Measurements from ENCODE around the gene PSMD14. TPM values are rescaled to one million over a fixed set of nuclear protein-coding genes. Genes with fewer than 3 reads are reported as not detected.
A peak's percentile ranks its signal among the peaks of the same experiment; 100 is the strongest.

Gene PSMD14
- total and polyA plus RNA-seq, 5 donors, result 32.7 to 47.2 (median 42.7) TPM

DNA sequence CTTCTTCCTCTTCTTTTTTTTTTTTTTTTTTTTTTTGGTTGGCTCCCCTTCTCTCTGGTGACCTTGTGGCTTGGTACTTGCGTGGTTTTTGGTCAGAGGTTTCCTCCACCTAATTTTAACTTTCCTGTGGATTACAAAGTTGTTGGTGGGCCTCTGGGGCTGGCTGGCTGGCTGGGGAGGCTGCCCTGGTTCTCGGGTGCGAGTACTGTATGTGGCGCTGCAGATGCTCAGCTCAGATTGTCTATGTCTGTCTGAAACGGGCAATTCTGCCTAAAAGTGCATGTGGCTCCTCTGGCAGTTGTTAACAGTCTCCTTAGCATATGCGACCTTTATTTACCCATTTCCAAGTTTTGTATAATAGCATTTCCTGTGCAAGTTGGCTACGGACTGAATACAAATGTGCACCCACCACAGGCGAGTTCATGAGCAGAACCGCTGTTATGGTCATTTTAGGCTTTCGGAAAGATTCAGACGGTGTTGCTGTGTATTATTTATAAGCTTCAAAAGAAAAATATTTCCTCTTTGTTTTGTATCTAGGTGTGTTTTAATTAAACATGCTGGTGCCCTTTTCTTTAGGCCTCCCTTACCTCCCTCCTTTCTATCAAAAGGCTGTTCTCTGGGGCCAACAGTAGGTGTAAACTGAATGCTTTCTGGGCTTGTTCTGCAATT is 112.3 kb downstream of the PSMD14 start:
- H3K27ac ChIP-seq (ENCODE audit: low read length), result no peak overlapping the region
- intact Hi-C loops (cut with DNase I), result no loop called here
- ATAC-seq (no peak), DNase-seq (no peak)
- peaks cover 5% of the 10 kb centered on the region for H3K27me3 ChIP-seq (ENCODE audit: control insufficient read depth, insufficient read depth)
- 49% methylated on average over 11 of the region's 11 CpGs for whole genome bisulfite sequencing
- H3K9me3 ChIP-seq (ENCODE audit: control insufficient read depth, low read length), result no peaks in the 10 kb centered on the region
- H3K4me3 ChIP-seq (ENCODE audit: low read length), result no peak overlapping the region
- H3K4me1 ChIP-seq (ENCODE audit: control insufficient read depth, insufficient read depth, low read length), result peaks cover 6% of the 10 kb centered on the region

DNA sequence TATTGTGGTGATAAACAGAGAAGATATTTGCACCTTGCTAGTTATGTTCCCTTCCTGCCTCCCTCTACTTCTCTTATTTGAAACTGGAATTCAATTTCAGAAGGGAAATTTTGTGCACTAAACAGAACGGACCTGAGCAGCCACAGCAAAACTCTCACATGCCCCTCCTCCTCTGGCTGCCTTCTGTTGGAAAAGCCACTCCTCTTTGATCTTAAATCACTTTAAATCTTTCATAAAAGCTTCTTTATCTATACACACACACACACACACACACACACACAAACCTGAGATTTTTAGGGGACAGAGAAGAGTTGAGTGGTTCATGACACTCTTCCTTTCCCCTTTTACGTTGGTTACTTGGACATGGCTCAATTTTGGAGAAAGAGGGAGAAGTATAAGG is 113.5 kb downstream of the PSMD14 start:
- H3K9me3 ChIP-seq (ENCODE audit: control insufficient read depth, low read length), result no peaks in the 10 kb centered on the region
- peaks cover 6% of the 10 kb centered on the region for H3K4me1 ChIP-seq (ENCODE audit: control insufficient read depth, insufficient read depth, low read length)
- H3K4me3 ChIP-seq (ENCODE audit: low read length), result no peak overlapping the region
- ATAC-seq (no peak), DNase-seq (no peak)
- H3K27me3 ChIP-seq (ENCODE audit: control insufficient read depth, insufficient read depth), result peaks cover 5% of the 10 kb centered on the region
- intact Hi-C loops (cut with DNase I), result no loop called here
- no peak overlapping the region for H3K27ac ChIP-seq (ENCODE audit: low read length)
- 28% methylated on average over 2 of the region's 2 CpGs for WGBS

- H3K9me3 ChIP-seq (ENCODE audit: control insufficient read depth, low read length), result no peaks in the 10 kb centered on the region
- DNase-seq, result no peak
- H3K27ac ChIP-seq (ENCODE audit: low read length), result no peak overlapping the region
- H3K27me3 ChIP-seq (ENCODE audit: control insufficient read depth, insufficient read depth), result peaks cover 5% of the 10 kb centered on the region
- no peak for ATAC-seq
- intact Hi-C loops (cut with DNase I), result no loop called here
- peak overlapping the region; percentile 50 for H3K4me3 ChIP-seq (ENCODE audit: low read length)
- peaks cover 8% of the 10 kb centered on the region for H3K4me1 ChIP-seq (ENCODE audit: control insufficient read depth, insufficient read depth, low read length)
- 31% methylated on average over 11 of the region's 11 CpGs for WGBS
Measured at GRCh38 chr2:161422816-161423403, 114.7 kb downstream of the PSMD14 start.

DNA sequence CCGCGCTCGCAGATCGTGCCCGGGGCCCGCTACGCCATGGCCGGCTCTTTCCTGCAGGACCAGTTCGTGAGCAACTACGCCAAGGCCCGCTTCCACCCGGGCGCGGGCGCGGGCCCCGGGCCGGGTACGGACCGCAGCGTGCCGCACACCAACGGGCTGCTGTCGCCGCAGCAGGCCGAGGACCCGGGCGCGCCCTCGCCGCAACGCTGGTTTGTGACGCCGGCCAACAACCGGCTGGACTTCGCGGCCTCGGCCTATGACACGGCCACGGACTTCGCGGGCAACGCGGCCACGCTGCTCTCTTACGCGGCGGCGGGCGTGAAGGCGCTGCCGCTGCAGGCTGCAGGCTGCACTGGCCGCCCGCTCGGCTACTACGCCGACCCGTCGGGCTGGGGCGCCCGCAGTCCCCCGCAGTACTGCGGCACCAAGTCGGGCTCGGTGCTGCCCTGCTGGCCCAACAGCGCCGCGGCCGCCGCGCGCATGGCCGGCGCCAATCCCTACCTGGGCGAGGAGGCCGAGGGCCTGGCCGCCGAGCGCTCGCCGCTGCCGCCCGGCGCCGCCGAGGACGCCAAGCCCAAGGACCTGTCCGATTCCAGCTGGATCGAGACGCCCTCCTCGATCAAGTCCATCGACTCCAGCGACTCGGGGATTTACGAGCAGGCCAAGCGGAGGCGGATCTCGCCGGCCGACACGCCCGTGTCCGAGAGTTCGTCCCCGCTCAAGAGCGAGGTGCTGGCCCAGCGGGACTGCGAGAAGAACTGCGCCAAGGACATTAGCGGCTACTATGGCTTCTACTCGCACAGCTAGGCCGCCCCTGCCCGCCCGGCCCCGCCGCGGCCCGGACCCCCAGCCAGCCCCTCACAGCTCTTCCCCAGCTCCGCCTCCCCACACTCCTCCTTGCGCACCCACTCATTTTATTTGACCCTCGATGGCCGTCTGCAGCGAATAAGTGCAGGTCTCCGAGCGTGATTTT is 115.5 kb downstream of the PSMD14 start:
- 3% methylated on average over 125 of the region's 125 CpGs for WGBS
- H3K4me1 ChIP-seq (ENCODE audit: control insufficient read depth, insufficient read depth, low read length), result peaks cover 8% of the 10 kb centered on the region
- H3K9me3 ChIP-seq (ENCODE audit: control insufficient read depth, low read length), result no peaks in the 10 kb centered on the region
- intact Hi-C loops (cut with DNase I), result no loop called here
- H3K27me3 ChIP-seq (ENCODE audit: control insufficient read depth, insufficient read depth), result peaks cover 8% of the 10 kb centered on the region
- peak overlapping the region; percentile 50 for H3K4me3 ChIP-seq (ENCODE audit: low read length)
- DNase-seq (peak in 1 of 3 donors; percentile 56), ATAC-seq (peak; percentile 49 to 53)
- no peak overlapping the region for H3K27ac ChIP-seq (ENCODE audit: low read length)

DNA sequence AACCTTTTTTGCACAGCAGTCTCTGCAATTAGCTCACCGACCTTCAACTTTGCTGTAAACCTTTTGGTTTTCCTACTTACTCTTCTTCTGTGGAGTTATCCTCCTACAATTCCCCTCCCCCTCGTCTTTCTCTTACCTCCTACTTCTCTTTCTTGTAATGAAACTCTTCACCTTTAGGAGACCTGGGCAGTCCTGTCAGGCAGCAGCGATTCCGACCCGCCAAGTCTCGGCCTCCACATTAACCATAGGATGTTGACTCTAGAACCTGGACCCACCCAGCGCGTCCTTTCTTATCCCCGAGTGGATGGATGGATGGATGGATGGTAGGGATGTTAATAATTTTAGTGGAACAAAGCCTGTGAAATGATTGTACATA is 116.2 kb downstream of the PSMD14 start:
- Histone ChIP-seq H3K27me3 (ENCODE audit: control insufficient read depth, insufficient read depth) (peaks cover 10% of the 10 kb centered on the region), H3K4me1 (ENCODE audit: control insufficient read depth, insufficient read depth, low read length) (peaks cover 8% of the 10 kb centered on the region), H3K4me3 (ENCODE audit: low read length) (peak overlapping the region; percentile 50), H3K9me3 (ENCODE audit: control insufficient read depth, low read length) (no peaks in the 10 kb centered on the region), H3K27ac (ENCODE audit: low read length) (no peak overlapping the region)
- intact Hi-C loops (cut with DNase I), result no loop called here
- WGBS, result 11% methylated on average over 9 of the region's 9 CpGs
- DNase-seq (no peak), ATAC-seq (no peak)

DNA sequence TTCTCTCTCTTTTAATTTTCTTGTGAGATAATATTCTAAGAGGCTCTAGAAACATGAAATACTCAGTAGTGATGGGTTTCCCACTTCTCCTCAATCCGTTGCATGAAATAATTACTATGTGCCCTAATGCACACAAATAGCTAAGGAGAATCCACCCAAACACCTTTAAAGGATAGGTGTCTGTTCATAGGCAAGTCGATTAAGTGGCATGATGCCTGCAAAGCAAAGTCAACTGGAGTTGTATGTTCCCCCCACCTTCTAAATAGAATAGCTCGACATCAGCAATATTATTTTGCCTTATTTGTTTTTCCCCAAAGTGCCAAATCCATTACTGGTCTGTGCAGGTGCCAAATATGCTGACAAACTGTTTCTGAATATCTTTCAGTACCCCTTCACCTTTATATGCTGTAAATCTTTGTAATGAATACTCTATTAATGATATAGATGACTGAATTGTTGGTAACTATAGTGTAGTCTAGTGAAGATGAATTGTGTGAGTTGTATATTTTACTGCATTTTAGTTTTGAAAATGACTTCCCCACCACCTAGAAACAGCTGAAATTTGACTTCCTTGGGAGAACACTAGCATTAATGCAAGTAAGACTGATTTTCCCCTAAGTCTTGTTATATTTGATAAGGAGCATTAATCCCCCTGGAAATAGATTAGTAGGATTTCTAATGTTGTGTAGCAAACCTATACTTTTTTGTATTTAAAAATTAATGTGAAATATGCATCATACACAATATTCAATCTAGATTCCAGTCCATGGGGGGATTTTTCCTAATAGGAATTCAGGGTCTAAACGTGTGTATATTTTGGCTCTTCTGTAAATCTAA is 116.9 kb downstream of the PSMD14 start:
- H3K27me3 ChIP-seq (ENCODE audit: control insufficient read depth, insufficient read depth), result peaks cover 11% of the 10 kb centered on the region
- H3K27ac ChIP-seq (ENCODE audit: low read length), result no peak overlapping the region
- intact Hi-C loops (cut with DNase I), result no loop called here
- ATAC-seq (no peak), DNase-seq (no peak)
- peaks cover 8% of the 10 kb centered on the region for H3K4me1 ChIP-seq (ENCODE audit: control insufficient read depth, insufficient read depth, low read length)
- peak overlapping the region; percentile 50 for H3K4me3 ChIP-seq (ENCODE audit: low read length)
- H3K9me3 ChIP-seq (ENCODE audit: control insufficient read depth, low read length), result no peaks in the 10 kb centered on the region
- 17% methylated on average over 4 of the region's 4 CpGs for WGBS

- ATAC-seq, result no peak
- Histone ChIP-seq H3K27me3 (ENCODE audit: control insufficient read depth, insufficient read depth) (peaks cover 8% of the 10 kb centered on the region), H3K4me3 (ENCODE audit: low read length) (no peak overlapping the region), H3K9me3 (ENCODE audit: control insufficient read depth, low read length) (no peaks in the 10 kb centered on the region), H3K27ac (ENCODE audit: low read length) (no peak overlapping the region), H3K4me1 (ENCODE audit: control insufficient read depth, insufficient read depth, low read length) (peaks cover 8% of the 10 kb centered on the region)
- WGBS, result 21% methylated on average over 17 of the region's 17 CpGs
- intact Hi-C loops (cut with DNase I), result no loop called here
- no peak for DNase-seq
Measured at GRCh38 chr2:161425728-161426454, 117.7 kb downstream of the PSMD14 start.

DNA sequence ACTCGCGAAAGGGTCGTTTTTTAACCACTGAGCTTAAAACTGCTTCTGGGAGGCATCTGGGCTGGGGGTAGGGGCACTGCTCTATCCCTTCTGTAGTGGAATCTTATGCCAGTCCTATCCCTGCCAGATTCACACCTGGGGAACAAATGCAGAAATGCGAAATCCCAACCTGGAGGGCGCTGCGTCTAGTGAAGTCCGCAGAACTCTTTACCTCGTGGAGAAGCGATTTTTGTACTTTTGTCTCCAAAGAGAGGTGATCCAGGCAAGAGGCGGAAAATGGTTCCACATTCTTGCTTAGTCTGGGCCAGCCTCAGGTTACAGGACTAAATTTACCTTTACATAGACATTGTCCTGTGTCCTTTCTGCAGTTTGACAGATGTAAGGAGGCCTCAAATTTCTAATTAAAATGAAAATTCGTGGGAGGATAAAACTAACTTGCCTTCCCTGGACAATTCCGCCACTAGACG is 118.3 kb downstream of the PSMD14 start:
- DNase-seq (no peak), ATAC-seq (no peak)
- peaks cover 7% of the 10 kb centered on the region for H3K27me3 ChIP-seq (ENCODE audit: control insufficient read depth, insufficient read depth)
- H3K27ac ChIP-seq (ENCODE audit: low read length), result no peak overlapping the region
- 13% methylated on average over 13 of the region's 13 CpGs for WGBS
- intact Hi-C loops (cut with DNase I), result no loop called here
- no peaks in the 10 kb centered on the region for H3K9me3 ChIP-seq (ENCODE audit: control insufficient read depth, low read length)
- peak overlapping the region; percentile 4 for H3K4me3 ChIP-seq (ENCODE audit: low read length)
- peaks cover 8% of the 10 kb centered on the region for H3K4me1 ChIP-seq (ENCODE audit: control insufficient read depth, insufficient read depth, low read length)

DNA sequence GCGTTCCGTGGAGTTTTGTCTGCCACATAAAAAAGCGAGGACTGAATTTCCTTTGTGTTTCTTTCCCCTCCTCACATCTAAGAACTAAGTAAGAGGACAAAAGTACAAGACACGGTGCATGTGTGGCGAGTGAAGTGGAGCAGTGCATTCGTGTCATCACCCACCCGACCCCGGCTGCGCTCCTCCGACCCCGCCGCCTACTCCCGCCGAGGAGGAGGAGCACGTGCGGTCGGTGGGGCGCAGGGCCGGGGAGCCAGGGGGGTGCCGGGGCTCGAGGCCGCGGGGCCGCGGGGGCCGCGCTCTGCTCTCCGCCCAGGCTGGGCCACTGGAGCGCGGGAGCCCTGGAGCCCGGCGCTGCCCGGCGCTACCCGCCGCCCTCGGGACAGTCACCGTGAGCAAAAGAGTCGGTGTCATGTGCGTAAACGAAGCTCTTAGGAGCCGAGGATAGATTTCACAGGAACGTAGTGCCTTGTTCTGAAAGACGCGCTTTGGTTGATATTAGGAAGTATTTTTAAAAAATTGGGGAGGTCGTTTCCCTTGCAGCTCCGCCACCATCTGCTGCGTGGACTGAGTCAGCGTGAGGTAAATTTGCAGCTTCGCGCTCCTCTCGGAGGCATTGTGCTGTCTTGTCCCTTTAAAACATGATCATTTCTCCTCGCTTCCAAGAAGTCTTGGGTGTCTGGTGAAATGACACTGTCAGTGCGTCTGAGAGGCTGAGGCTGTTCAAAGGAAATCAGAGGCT is 118.9 kb downstream of the PSMD14 start:
- DNase-seq (no peak), ATAC-seq (peak; percentile 44 to 56)
- Histone ChIP-seq H3K27me3 (ENCODE audit: control insufficient read depth, insufficient read depth) (peaks cover 7% of the 10 kb centered on the region), H3K4me1 (ENCODE audit: control insufficient read depth, insufficient read depth, low read length) (peaks cover 8% of the 10 kb centered on the region), H3K9me3 (ENCODE audit: control insufficient read depth, low read length) (no peaks in the 10 kb centered on the region), H3K4me3 (ENCODE audit: low read length) (peak overlapping the region; percentile 4), H3K27ac (ENCODE audit: low read length) (no peak overlapping the region)
- intact Hi-C loops (cut with DNase I), result no loop called here
- 4% methylated on average over 54 of the region's 54 CpGs for WGBS
